D721Med (cell line): ENCODE data around the gene C2orf74.

Source experiments
- DNase-seq: peaks from one replicate; pipeline ENCODE4 v3.0.0; 2011; ENCODE audit warnings: low spot score; ENCODE audit not compliant: insufficient read length
- FAIRE-seq: peaks from 2 replicates; lab custom pipeline; 2011; peaks lifted over from hg19 to GRCh38; lab: Jason Lieb, UNC
- TF ChIP-seq, protein P1 (sequence below): IDR thresholded peaks from 2 replicates; pipeline ENCODE4 v1.5.1; 2012; ENCODE audit warnings: mild to moderate bottlenecking, control low read depth; ENCODE audit not compliant: insufficient read depth; ENCODE audit errors: missing control alignments

Gene C2orf74

DNA sequence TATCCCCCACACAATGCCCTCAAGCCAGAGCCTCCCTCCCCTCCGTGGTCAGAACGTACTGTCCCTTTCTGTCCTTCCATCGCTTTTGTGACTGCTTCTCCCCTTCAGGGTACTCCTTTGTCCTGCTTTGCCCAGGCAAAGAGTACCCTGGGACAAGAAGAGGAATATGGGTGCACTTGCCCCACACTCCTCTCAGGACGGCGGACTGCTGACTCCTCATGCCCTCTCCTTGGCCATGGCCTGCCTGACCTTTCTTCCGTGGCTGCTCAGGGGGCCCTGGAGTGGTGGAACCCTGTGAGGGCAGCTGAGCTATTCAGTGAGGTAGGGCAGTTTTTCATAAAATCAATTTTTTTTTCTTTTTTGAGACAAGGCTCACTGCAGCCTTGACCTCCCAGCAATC is 18.7 kb downstream of the C2orf74 start:
- TF ChIP-seq, protein P1, sequence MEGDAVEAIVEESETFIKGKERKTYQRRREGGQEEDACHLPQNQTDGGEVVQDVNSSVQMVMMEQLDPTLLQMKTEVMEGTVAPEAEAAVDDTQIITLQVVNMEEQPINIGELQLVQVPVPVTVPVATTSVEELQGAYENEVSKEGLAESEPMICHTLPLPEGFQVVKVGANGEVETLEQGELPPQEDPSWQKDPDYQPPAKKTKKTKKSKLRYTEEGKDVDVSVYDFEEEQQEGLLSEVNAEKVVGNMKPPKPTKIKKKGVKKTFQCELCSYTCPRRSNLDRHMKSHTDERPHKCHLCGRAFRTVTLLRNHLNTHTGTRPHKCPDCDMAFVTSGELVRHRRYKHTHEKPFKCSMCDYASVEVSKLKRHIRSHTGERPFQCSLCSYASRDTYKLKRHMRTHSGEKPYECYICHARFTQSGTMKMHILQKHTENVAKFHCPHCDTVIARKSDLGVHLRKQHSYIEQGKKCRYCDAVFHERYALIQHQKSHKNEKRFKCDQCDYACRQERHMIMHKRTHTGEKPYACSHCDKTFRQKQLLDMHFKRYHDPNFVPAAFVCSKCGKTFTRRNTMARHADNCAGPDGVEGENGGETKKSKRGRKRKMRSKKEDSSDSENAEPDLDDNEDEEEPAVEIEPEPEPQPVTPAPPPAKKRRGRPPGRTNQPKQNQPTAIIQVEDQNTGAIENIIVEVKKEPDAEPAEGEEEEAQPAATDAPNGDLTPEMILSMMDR: no peak
- no peak for DNase-seq
- FAIRE-seq: no peak

DNA sequence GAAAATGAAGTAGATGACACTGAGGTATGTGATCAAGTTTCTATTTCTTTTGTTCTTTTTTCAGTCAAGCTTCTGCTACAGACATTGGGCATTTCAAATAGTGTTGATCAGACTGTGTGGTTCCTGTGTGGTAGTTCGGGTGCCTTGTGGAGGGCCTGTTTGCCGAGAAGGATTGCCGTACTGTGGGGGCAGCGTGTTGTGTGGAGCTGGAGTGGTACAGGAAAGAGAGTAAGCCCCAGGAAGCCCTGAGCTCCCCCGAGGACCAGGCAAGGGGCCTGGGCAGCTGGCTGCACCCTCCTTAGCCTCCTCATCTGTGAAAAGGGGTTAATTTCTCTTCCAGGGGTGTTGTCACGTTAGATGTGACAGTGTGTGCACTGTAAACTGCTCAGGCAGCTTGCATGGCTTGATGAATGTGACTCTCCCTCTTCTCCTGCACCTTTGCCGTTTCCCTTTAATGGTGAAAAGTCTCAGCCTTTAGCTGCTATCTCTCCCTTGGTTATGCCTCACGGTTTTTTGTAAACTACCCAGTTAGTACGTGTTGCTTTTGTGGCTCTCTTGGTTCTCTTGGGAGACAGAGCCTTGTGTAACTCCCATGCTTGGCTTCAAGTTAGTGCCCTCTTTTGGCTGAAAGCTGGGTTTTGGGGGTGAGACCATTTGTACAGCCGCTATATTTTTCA is 19.5 kb downstream of the C2orf74 start:
- TF ChIP-seq, protein P1: no peak
- DNase-seq (no peak), FAIRE-seq (no peak)

GRCh38 chr2:61182059-61182383 is 20.0 kb downstream of the C2orf74 start:
- DNase-seq (no peak), FAIRE-seq (no peak)
- TF ChIP-seq, protein P1: no peak

DNA sequence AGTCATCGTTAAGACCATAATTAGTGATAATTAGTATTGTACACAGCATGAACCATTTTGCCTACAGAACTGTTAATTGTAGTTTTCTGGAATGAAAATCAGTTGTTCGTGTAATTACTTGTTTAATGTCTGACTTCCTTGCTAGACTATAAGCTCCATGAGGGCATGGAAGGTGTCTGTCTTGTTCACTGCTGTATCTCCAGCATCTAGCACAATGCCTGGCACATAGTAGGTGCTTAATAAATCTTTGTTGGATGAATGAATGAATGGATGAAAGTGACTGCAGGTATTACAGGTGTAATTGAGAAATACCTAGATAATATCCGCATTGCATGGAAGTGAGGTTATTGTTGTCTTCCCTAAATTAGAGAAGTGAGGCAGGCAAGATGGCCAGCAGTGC is 21.8 kb downstream of the C2orf74 start:
- FAIRE-seq: no peak
- no peak for DNase-seq
- TF ChIP-seq, protein P1: no peak

DNA sequence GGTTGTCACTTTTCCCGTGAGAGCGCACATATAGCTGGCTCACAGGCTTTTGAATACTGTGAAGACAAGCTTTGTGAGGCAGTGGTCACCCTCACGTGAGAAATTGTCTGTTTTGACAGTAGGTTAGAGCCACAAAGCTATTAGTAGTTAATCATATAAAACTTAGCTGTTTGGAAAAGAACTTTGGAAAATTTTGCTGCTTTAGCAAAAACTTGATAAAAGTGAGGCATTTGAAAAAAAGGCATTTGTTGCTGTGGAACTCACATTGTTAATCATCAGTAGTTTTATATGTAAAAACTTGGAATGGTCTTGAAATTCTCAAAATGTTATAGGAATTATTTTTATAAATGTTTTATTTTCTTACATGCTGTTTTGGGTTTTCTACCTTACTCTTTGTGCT is 22.3 kb downstream of the C2orf74 start:
- TF ChIP-seq, protein P1: no peak
- FAIRE-seq: no peak
- no peak for DNase-seq

GRCh38 chr2:61185231-61185728 is 23.3 kb downstream of the C2orf74 start:
- no peak for FAIRE-seq
- TF ChIP-seq, protein P1: no peak
- no peak for DNase-seq

DNA sequence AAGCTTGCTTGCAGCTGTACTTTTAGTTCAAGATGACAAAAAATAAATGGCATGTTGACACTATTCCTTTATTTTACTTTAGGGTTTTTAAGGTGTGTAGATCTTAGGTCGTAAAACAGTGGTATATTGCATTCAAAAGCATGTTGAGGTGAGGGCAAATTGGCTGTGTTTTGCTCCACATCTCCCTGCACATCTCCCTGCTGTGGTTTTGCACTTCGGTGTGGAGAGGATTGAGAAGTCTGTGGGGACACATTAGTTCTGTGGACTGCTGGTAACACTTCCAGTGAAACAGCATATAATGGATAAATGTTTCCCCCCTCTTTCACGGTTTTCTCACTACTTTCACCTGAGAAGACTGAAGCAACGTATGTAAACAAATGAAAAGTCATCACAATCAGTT is 25.1 kb downstream of the C2orf74 start:
- DNase-seq (no peak), FAIRE-seq (no peak)
- TF ChIP-seq, protein P1: no peak
